Chondrocyte (in vitro differentiated cells): ENCODE results near the gene ZFAND3. TPM values are rescaled to one million over a fixed set of nuclear protein-coding genes. Genes with fewer than 3 reads are reported as not detected.

ENCODE experiments used
- DNase-seq: peaks from one replicate; pipeline ENCODE4 v3.0.0; 2021; ENCODE audit warnings: mixed read lengths, low spot score
- H3K27ac Mint-ChIP-seq: one replicate; pipeline ENCODE4 v1.8.0; 2021; ENCODE audit warnings: mild to moderate bottlenecking, moderate library complexity, mixed read lengths; ENCODE audit not compliant: unreplicated experiment
- H3K27me3 Mint-ChIP-seq: 2 replicates; pipeline ENCODE4 v1.8.0; 2021; ENCODE audit warnings: low read depth, mixed read lengths
- H3K36me3 Mint-ChIP-seq: 2 replicates; pipeline ENCODE4 v1.8.0; 2021; ENCODE audit warnings: low read depth, mixed read lengths
- H3K4me1 Mint-ChIP-seq: 2 replicates; pipeline ENCODE4 v1.8.0; 2021; ENCODE audit warnings: low read depth, mild to moderate bottlenecking, mixed read lengths
- H3K4me3 Mint-ChIP-seq: one replicate; pipeline ENCODE4 v1.8.0; 2021; ENCODE audit warnings: mild to moderate bottlenecking, moderate library complexity, mixed read lengths; ENCODE audit not compliant: unreplicated experiment
- H3K9me3 Mint-ChIP-seq: 2 replicates; pipeline ENCODE4 v1.8.0; 2021; ENCODE audit warnings: low read depth, mixed read lengths
- CTCF ChIP-seq: fragments of 200-600 bp; sonication (generic); IDR thresholded peaks from 2 replicates; pipeline ENCODE4 v1.5.0; 2021; ENCODE audit warnings: antibody characterized with exemption, mild to moderate bottlenecking, moderate library complexity
- total RNA-seq: library from RNA; stranded (reverse); gene quantifications from 3 replicates; pipeline ENCODE4 v1.2.1, GENCODE V29; 2021

ZFAND3 gene
- total RNA-seq, 1 donor from 2014 or later = 98.5 TPM

GRCh38 chr6:38078671-38079070, 259.1 kb downstream of the ZFAND3 start:
- no peak for DNase-seq
- peaks cover 7% of the 10 kb centered on the region for H3K9me3 Mint-ChIP-seq
- no peaks in the 10 kb centered on the region for H3K27me3 Mint-ChIP-seq
- no peak for TF ChIP-seq CTCF
- H3K4me3 Mint-ChIP-seq = no peak overlapping the region
- peaks cover 11% of the 10 kb centered on the region for H3K36me3 Mint-ChIP-seq
- no peak overlapping the region for H3K27ac Mint-ChIP-seq
- peaks cover 45% of the 10 kb centered on the region for H3K4me1 Mint-ChIP-seq

GRCh38 chr6:38079107-38079506, 259.6 kb downstream of the ZFAND3 start:
- H3K4me3 Mint-ChIP-seq = no peak overlapping the region
- H3K36me3 Mint-ChIP-seq = peaks cover 11% of the 10 kb centered on the region
- peaks cover 7% of the 10 kb centered on the region for H3K9me3 Mint-ChIP-seq
- no peak overlapping the region for H3K27ac Mint-ChIP-seq
- DNase-seq = no peak
- TF ChIP-seq CTCF = no peak
- H3K4me1 Mint-ChIP-seq = peaks cover 45% of the 10 kb centered on the region
- no peaks in the 10 kb centered on the region for H3K27me3 Mint-ChIP-seq

GRCh38 chr6:38079537-38079936, 260.0 kb downstream of the ZFAND3 start:
- Mint-ChIP-seq H3K4me1 (peaks cover 45% of the 10 kb centered on the region), H3K36me3 (peaks cover 11% of the 10 kb centered on the region), H3K9me3 (peaks cover 7% of the 10 kb centered on the region), H3K4me3 (no peak overlapping the region), H3K27ac (no peak overlapping the region), H3K27me3 (no peaks in the 10 kb centered on the region)
- TF ChIP-seq CTCF = no peak
- DNase-seq = no peak

GRCh38 chr6:38080360-38080759, 260.8 kb downstream of the ZFAND3 start:
- peaks cover 45% of the 10 kb centered on the region for H3K4me1 Mint-ChIP-seq
- DNase-seq = no peak
- H3K9me3 Mint-ChIP-seq = peaks cover 1% of the 10 kb centered on the region
- no peaks in the 10 kb centered on the region for H3K27me3 Mint-ChIP-seq
- no peak for TF ChIP-seq CTCF
- H3K4me3 Mint-ChIP-seq = no peak overlapping the region
- peaks cover 6% of the 10 kb centered on the region for H3K36me3 Mint-ChIP-seq
- peak overlapping the region; percentile 59 for H3K27ac Mint-ChIP-seq

GRCh38 chr6:38080889-38081288, 261.4 kb downstream of the ZFAND3 start:
- Mint-ChIP-seq H3K36me3 (peaks cover 4% of the 10 kb centered on the region), H3K4me3 (no peak overlapping the region), H3K9me3 (no peaks in the 10 kb centered on the region), H3K4me1 (peaks cover 49% of the 10 kb centered on the region), H3K27ac (peak overlapping the region; percentile 49), H3K27me3 (no peaks in the 10 kb centered on the region)
- DNase-seq = no peak
- TF ChIP-seq CTCF = no peak
